HepG2 (cell line): Measurements from ENCODE around the gene MAP2K6. TPM values are rescaled to one million over a fixed set of nuclear protein-coding genes. Genes with fewer than 3 reads are reported as not detected.

Experiments
- ATAC-seq: fragments of 200-7000 bp; cut with Tn5 transposase; 3 replicates; pipeline ENCODE4 v1.9.1; 2020; ENCODE audit warnings: mild to moderate bottlenecking, moderate library complexity
- BruUV-seq: library from RNA; stranded (reverse); fragments of 400-500 nt; replicated peaks from 2 replicates; lab custom pipeline; 2021; lab: Mats Ljungman, UMichigan
- CTCF ChIA-PET: fragments of 300-600 bp; formaldehyde crosslinking; extraction: SDS; loops from one replicate; lab custom pipeline; 2021; ENCODE audit warnings: low total read pairs, inconsistent platforms, low intra/inter-chr PET ratio; lab: Yijun Ruan, JAX
- POLR2A ChIA-PET: fragments of 350-600 bp; sonication (Branson Sonifier 250); formaldehyde crosslinking; loops from one replicate; lab custom pipeline; 2020; ENCODE audit warnings: antibody characterized with exemption, inconsistent platforms; lab: Yijun Ruan, JAX
- DNase-seq: peaks from one replicate; pipeline ENCODE4 v3.0.0-alpha.2; 2015; ENCODE audit warnings: low spot score
- FAIRE-seq: peaks from 3 replicates; lab custom pipeline; 2011; peaks lifted over from hg19 to GRCh38; lab: Jason Lieb, UNC
- H2AFZ ChIP-seq: one replicate; pipeline ENCODE4 v1.6.1; 2011; ENCODE audit warnings: low read length, inconsistent platforms
- H3K27ac ChIP-seq: fragments of 300-600 bp; 3 replicates; pipeline ENCODE4 v1.8.0; 2011; ENCODE audit warnings: mixed run types, mild to moderate bottlenecking, mixed read lengths, low read length, inconsistent platforms; ENCODE audit not compliant: insufficient read depth; ENCODE audit errors: extremely low read length
- H3K27me3 ChIP-seq, 2 experiments: fragments of 200-600 bp in 1 of 2; 2 replicates in 1 of 2; 3 replicates in 1 of 2; pipeline versions ENCODE4 v1.6.0 to v1.8.0; 2011; ENCODE audit warnings: low read length in 2 of 2, mild to moderate bottlenecking in 2 of 2, moderate library complexity in 2 of 2, inconsistent platforms in 1 of 2; ENCODE audit not compliant: insufficient read depth in 2 of 2, control insufficient read depth in 1 of 2
- H3K36me3 ChIP-seq, 2 experiments: fragments of 200-600 bp in 1 of 2; replicated peaks in 1 of 2; 2 replicates in 1 of 2; 3 replicates in 1 of 2; pipeline versions ENCODE4 v1.5.1 to v1.8.0; 2011; ENCODE audit warnings: low read length in 2 of 2, inconsistent platforms in 1 of 2; ENCODE audit not compliant: insufficient read depth in 2 of 2, control insufficient read depth in 1 of 2
- H3K4me1 ChIP-seq: 2 replicates; pipeline ENCODE4 v1.5.1; 2012; ENCODE audit warnings: low read length, inconsistent platforms; ENCODE audit not compliant: insufficient read depth
- H3K4me2 ChIP-seq: 2 replicates; pipeline ENCODE4 v1.6.0; 2011; ENCODE audit warnings: low read depth, low read length, inconsistent platforms
- H3K4me3 ChIP-seq, 3 experiments: fragments of 200-600 bp in 1 of 3; sonication (generic), shearing (Covaris generic) in 1 of 3; replicated peaks in 1 of 3; 2 replicates each; pipeline ENCODE4 v1.5.1; 2011 to 2016; ENCODE audit warnings: low read length in 3 of 3, inconsistent platforms in 2 of 3, low read depth in 2 of 3, mild to moderate bottlenecking in 2 of 3, control low read depth in 1 of 3, mixed read lengths in 1 of 3; ENCODE audit not compliant: insufficient read depth in 1 of 3
- H3K79me2 ChIP-seq: one replicate; pipeline ENCODE4 v1.6.1; 2011; ENCODE audit warnings: low read length, inconsistent platforms; ENCODE audit not compliant: insufficient read depth
- H3K9ac ChIP-seq: 2 replicates; pipeline ENCODE4 v1.6.0; 2011; ENCODE audit warnings: mild to moderate bottlenecking, low read depth, low read length, inconsistent platforms; ENCODE audit not compliant: insufficient read depth
- H3K9me3 ChIP-seq: 2 replicates; pipeline ENCODE4 v1.5.1; 2012; ENCODE audit warnings: mild to moderate bottlenecking, low read length
- H4K20me1 ChIP-seq: 2 replicates; pipeline ENCODE4 v1.6.0; 2011; ENCODE audit warnings: inconsistent platforms, mild to moderate bottlenecking, low read length, moderate library complexity; ENCODE audit not compliant: insufficient read depth
- CENPBD1 ChIP-seq: sonication (generic); formaldehyde crosslinking; IDR thresholded peaks from 2 replicates; pipeline ENCODE4 v1.8.0; 2022; ENCODE audit warnings: missing genetic modification reagents, low read depth, mild to moderate bottlenecking, borderline replicate concordance
- JDP2 ChIP-seq: sonication (generic); formaldehyde crosslinking; IDR thresholded peaks from 2 replicates; pipeline ENCODE4 v1.8.1; 2022; ENCODE audit warnings: missing genetic modification reagents, borderline replicate concordance
- JUNB ChIP-seq: sonication (generic); formaldehyde crosslinking; IDR thresholded peaks from 2 replicates; pipeline ENCODE4 v1.8.0; 2022; ENCODE audit warnings: missing genetic modification reagents, mild to moderate bottlenecking, borderline replicate concordance
- KDM3A ChIP-seq: IDR thresholded peaks from 2 replicates; pipeline ENCODE4 v1.6.1; 2018; ENCODE audit warnings: low read depth, missing compliant biosample characterization
- MIXL1 ChIP-seq: IDR thresholded peaks from 2 replicates; pipeline ENCODE4 v1.6.1; 2016
- NFIB ChIP-seq: sonication (generic); formaldehyde crosslinking; IDR thresholded peaks from 2 replicates; pipeline ENCODE4 v1.9.0; 2021; ENCODE audit warnings: missing genetic modification reagents, mild to moderate bottlenecking, borderline replicate concordance
- PAX8 ChIP-seq: sonication (generic); formaldehyde crosslinking; IDR thresholded peaks from 2 replicates; pipeline ENCODE4 v1.8.0; 2022; ENCODE audit warnings: mild to moderate bottlenecking, missing genetic modification reagents, borderline replicate concordance
- SIN3A ChIP-seq: IDR thresholded peaks from 2 replicates; pipeline ENCODE4 v1.6.1; 2011; ENCODE audit warnings: low read depth, mild to moderate bottlenecking, control low read depth, low read length, borderline replicate concordance
- SP2 ChIP-seq: sonication (generic); formaldehyde crosslinking; IDR thresholded peaks from 2 replicates; pipeline ENCODE4 v1.5.1; 2020; ENCODE audit warnings: mild to moderate bottlenecking, missing genetic modification reagents
- ZMAT5 ChIP-seq: sonication (generic); formaldehyde crosslinking; IDR thresholded peaks from 2 replicates; pipeline ENCODE4 v1.5.0; 2020; ENCODE audit warnings: mild to moderate bottlenecking, low read depth, missing genetic modification reagents, borderline replicate concordance
- ZNF615 ChIP-seq: sonication (generic); formaldehyde crosslinking; IDR thresholded peaks from 2 replicates; pipeline ENCODE4 v1.5.0; 2020; ENCODE audit warnings: mild to moderate bottlenecking, missing genetic modification reagents, borderline replicate concordance
- ZNF761 ChIP-seq: sonication (generic); formaldehyde crosslinking; conservative IDR thresholded peaks from 2 replicates; pipeline ENCODE4 v1.4.0; 2020; ENCODE audit warnings: mild to moderate bottlenecking, missing genetic modification reagents
- WGBS: methylation state at CpG from one replicate; pipeline ENCODE4 v1.1.6; 2017; ENCODE audit warnings: low lambda C conversion rate; 5-methylcytosine and 5-hydroxymethylcytosine counted together
- in situ Hi-C: cut with HindIII; loops from 2 replicates; pipeline ENCODE4 v1.10.0; 2017; ENCODE audit warnings: low pct_unique_long_range_greater_than_20kb; ENCODE audit not compliant: extremely low pct_ligation_motif_present
- intact Hi-C: fragments of 100-400 bp; cut with micrococcal nuclease; formaldehyde crosslinking; loops from one replicate; pipeline ENCODE4 v1.10.0; 2022; ENCODE audit not compliant: unreplicated experiment
- polyA plus RNA-seq, 8 experiments: library from polyadenylated mRNA; depleted of rRNA in 3 of 8; stranded (reverse) in 7 of 8; unstranded in 1 of 8; fragments of >200 nt; fragmentation: Illumina TruSeq in 4 of 8; extraction: Trizol in 4 of 8; gene quantifications; 2 replicates each; pipeline versions ENCODE4 v1.2.1 to v1.2.3, GENCODE V29; 2011 to 2016; ENCODE audit warnings: low read depth in 4 of 8, missing spikeins in 1 of 8, mixed read lengths in 1 of 8; ENCODE audit not compliant: insufficient read depth in 1 of 8
- total RNA-seq, 5 experiments: library from RNA; depleted of rRNA; stranded (reverse); fragments of >200 nt; fragmentation: Illumina TruSeq; extraction: Trizol; gene quantifications; 2 replicates each; pipeline ENCODE4 v1.2.3, GENCODE V29; 2016; ENCODE audit warnings: low read depth in 1 of 5
- TF ChIP-seq, protein P1 (sequence below): sonication (generic); formaldehyde crosslinking; IDR thresholded peaks from 2 replicates; pipeline ENCODE4 v1.5.0; 2020; ENCODE audit warnings: mild to moderate bottlenecking, missing genetic modification reagents, borderline replicate concordance
- TF ChIP-seq, protein P2 (sequence below): sonication (generic); formaldehyde crosslinking; IDR thresholded peaks from 2 replicates; pipeline ENCODE4 v1.8.0; 2022; ENCODE audit warnings: missing genetic modification reagents, mild to moderate bottlenecking, inconsistent platforms, borderline replicate concordance

Gene MAP2K6
- total and polyA plus RNA-seq, 2 of the 13 experiments (the other 11 are each of a cell fraction or from before 2014, with no cell fraction given) = 5.1 to 33.6 TPM

DNA sequence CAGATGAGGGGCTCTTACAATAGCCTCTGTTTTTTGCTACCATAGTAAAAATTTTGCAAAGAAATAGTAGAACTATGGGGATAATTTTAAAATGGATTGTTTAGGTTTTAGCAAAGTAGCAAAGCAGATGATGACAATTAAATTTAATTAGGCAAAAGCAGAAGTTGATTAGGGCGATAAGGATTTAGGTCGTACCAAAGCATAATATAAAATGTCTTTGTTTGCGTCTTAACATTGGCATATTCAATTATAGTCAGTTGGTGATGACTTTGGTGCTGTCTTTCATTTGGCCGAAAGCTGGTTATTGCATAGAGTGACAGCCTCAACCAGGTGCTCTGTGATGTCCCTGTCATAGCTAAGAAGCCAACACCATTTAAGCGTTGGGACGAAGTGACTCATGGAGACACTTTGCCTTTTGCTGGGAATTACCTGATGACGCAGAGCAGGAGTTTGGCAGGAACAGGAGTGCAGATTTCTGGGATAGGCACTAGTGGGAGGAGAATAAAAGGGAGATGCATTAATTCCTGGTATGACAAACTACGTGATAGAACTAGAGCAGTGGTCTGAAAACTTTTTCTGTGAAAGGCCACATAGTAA is 38.3 kb downstream of the MAP2K6 start:
- H3K27me3 ChIP-seq = no peaks in the 10 kb centered on the region
- POLR2A ChIA-PET = no interaction called here
- no peak overlapping the region for H2AFZ ChIP-seq
- H3K9ac ChIP-seq = no peak overlapping the region
- H3K4me2 ChIP-seq = no peak overlapping the region
- no peak for ATAC-seq
- H3K27ac ChIP-seq = no peak overlapping the region
- BruUV-seq = no TSS peak
- no peaks in the 10 kb centered on the region for H3K79me2 ChIP-seq
- intact Hi-C loops = no loop called here
- no peak overlapping the region for H3K4me3 ChIP-seq
- H3K4me1 ChIP-seq = no peaks in the 10 kb centered on the region
- TF ChIP-seq ZNF615 (CRISPR knock-in tag) (no peak), PAX8 (CRISPR knock-in tag) (no peak), CENPBD1 (CRISPR knock-in tag) (no peak), NFIB (CRISPR knock-in tag) (no peak), ZNF761 (CRISPR knock-in tag) (no peak), JUNB (no peak), SP2 (CRISPR knock-in tag) (no peak), JDP2 (CRISPR knock-in tag) (no peak), KDM3A (CRISPR knock-in tag) (no peak), SIN3A (no peak), MIXL1 (CRISPR knock-in tag) (no peak), ZMAT5 (no peak)
- TF ChIP-seq, protein P1, sequence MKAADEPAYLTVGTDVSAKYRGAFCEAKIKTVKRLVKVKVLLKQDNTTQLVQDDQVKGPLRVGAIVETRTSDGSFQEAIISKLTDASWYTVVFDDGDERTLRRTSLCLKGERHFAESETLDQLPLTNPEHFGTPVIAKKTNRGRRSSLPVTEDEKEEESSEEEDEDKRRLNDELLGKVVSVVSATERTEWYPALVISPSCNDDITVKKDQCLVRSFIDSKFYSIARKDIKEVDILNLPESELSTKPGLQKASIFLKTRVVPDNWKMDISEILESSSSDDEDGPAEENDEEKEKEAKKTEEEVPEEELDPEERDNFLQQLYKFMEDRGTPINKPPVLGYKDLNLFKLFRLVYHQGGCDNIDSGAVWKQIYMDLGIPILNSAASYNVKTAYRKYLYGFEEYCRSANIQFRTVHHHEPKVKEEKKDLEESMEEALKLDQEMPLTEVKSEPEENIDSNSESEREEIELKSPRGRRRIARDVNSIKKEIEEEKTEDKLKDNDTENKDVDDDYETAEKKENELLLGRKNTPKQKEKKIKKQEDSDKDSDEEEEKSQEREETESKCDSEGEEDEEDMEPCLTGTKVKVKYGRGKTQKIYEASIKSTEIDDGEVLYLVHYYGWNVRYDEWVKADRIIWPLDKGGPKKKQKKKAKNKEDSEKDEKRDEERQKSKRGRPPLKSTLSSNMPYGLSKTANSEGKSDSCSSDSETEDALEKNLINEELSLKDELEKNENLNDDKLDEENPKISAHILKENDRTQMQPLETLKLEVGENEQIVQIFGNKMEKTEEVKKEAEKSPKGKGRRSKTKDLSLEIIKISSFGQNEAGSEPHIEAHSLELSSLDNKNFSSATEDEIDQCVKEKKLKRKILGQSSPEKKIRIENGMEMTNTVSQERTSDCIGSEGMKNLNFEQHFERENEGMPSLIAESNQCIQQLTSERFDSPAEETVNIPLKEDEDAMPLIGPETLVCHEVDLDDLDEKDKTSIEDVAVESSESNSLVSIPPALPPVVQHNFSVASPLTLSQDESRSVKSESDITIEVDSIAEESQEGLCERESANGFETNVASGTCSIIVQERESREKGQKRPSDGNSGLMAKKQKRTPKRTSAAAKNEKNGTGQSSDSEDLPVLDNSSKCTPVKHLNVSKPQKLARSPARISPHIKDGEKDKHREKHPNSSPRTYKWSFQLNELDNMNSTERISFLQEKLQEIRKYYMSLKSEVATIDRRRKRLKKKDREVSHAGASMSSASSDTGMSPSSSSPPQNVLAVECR (CRISPR knock-in tag) = no peak
- TF ChIP-seq, protein P2, sequence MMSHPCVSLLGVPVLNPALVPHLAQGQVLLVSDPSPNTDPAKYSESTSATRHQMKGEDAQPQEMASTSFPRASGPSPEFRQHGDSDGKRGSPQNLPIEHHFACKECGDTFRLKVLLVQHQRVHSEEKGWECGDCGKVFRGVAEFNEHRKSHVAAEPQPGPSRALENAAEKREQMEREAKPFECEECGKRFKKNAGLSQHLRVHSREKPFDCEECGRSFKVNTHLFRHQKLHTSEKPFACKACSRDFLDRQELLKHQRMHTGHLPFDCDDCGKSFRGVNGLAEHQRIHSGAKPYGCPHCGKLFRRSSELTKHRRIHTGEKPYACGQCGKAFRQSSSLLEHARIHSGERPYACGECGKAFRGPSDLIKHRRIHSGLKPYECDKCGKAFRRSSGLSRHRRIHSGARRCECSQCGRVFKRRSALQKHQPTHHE = no peak
- TF ChIP-seq, all 625 proteins: peak for 0
- no peaks in the 10 kb centered on the region for H3K36me3 ChIP-seq
- 94% methylated on average over 8 of the region's 8 CpGs for WGBS
- no peaks in the 10 kb centered on the region for H4K20me1 ChIP-seq
- CTCF ChIA-PET = no interaction called here
- no peaks in the 10 kb centered on the region for H3K9me3 ChIP-seq
- DNase-seq (no peak), FAIRE-seq (no peak)
- in situ Hi-C loops = no loop called here
